HCT116 (cell line): ENCODE measurements around the gene ZNF592. TPM values are rescaled to one million over a fixed set of nuclear protein-coding genes. Genes with fewer than 3 reads are reported as not detected.

Experiments used
- ATAC-seq: fragments of 200-7000 bp; cut with Tn5 transposase; 2 replicates; pipeline ENCODE4 v1.9.1; 2020; ENCODE audit warnings: mild to moderate bottlenecking, moderate library complexity
- BruUV-seq: library from RNA; stranded (reverse); fragments of 400-500 nt; replicated peaks from 2 replicates; lab custom pipeline; 2021; lab: Mats Ljungman, UMichigan
- CTCF ChIA-PET: fragments of 300-600 bp; sonication (Branson Sonifier 250); formaldehyde crosslinking; loops from one replicate; lab custom pipeline; 2021; ENCODE audit warnings: antibody characterized with exemption; lab: Charles Lee
- POLR2A ChIA-PET: fragments of 300-600, 350-600 bp; sonication (Branson Sonifier 250); formaldehyde crosslinking; loops from one replicate; lab custom pipeline; 2021; ENCODE audit warnings: antibody characterized with exemption; lab: Charles Lee
- RAD21 ChIA-PET, 2 experiments: fragments of 300-600 bp; sonication (Branson Sonifier 250); formaldehyde crosslinking; loops; one replicate each; lab custom pipeline; 2023; ENCODE audit warnings: low total read pairs in 2 of 2; ENCODE audit not compliant: uncharacterized antibody in 2 of 2, unreplicated experiment in 2 of 2, low non-redundant PET in 1 of 2; lab: Charles Lee
- DNase-seq: peaks from one replicate; pipeline ENCODE4 v3.0.0-alpha.2; 2010; ENCODE audit warnings: low read depth, low spot score
- H2AFZ ChIP-seq: fragments of 200-600 bp; shearing (Covaris generic), sonication (generic); 2 replicates; pipeline ENCODE4 v1.6.1; 2017; ENCODE audit warnings: low read depth, mixed run types, mixed read lengths, antibody characterized with exemption, low read length; ENCODE audit not compliant: poor library complexity, severe bottlenecking
- H3K27ac ChIP-seq: 2 replicates; pipeline ENCODE4 v1.5.1; 2012; ENCODE audit warnings: low read depth, low read length
- H3K27me3 ChIP-seq: fragments of 200-600 bp; sonication (generic); 2 replicates; pipeline ENCODE4 v1.6.1; 2016; ENCODE audit warnings: mixed run types, low read length, mixed read lengths; ENCODE audit not compliant: insufficient read depth
- H3K36me3 ChIP-seq, 2 experiments: fragments of 200-500 bp in 1 of 2; fragments of 200-600 bp in 1 of 2; sonication (Bioruptor generic) in 1 of 2; sonication (generic) in 1 of 2; 2 replicates each; pipeline versions ENCODE4 v1.5.1 to v1.6.1; 2014 to 2016; ENCODE audit warnings: low read length in 2 of 2, inconsistent platforms in 1 of 2, mixed read lengths in 1 of 2, mixed run types in 1 of 2; ENCODE audit not compliant: insufficient read depth in 2 of 2, control insufficient read depth in 1 of 2
- H3K4me1 ChIP-seq, 2 experiments: fragments of 200-600 bp in 1 of 2; sonication (generic) in 1 of 2; 2 replicates each; pipeline versions ENCODE4 v1.5.1 to v1.6.1; 2012 to 2017; ENCODE audit warnings: low read length in 2 of 2, inconsistent platforms in 1 of 2, mild to moderate bottlenecking in 1 of 2, mixed read lengths in 1 of 2, mixed run types in 1 of 2, moderate library complexity in 1 of 2; ENCODE audit not compliant: insufficient read depth in 2 of 2, control insufficient read depth in 1 of 2
- H3K4me2 ChIP-seq: fragments of 200-600 bp; sonication (generic); 2 replicates; pipeline ENCODE4 v1.6.1; 2017; ENCODE audit warnings: mixed run types, low read length, mixed read lengths
- H3K4me3 ChIP-seq, 2 experiments: fragments of 200-600 bp in 1 of 2; sonication (generic) in 1 of 2; replicated peaks in 1 of 2; 2 replicates each; pipeline ENCODE4 v1.5.1; 2011 to 2016; ENCODE audit warnings: low read length in 2 of 2, control low read depth in 1 of 2, low read depth in 1 of 2, mild to moderate bottlenecking in 1 of 2, mixed read lengths in 1 of 2, mixed run types in 1 of 2
- H3K79me2 ChIP-seq: fragments of 200-600 bp; sonication (generic); 2 replicates; pipeline ENCODE4 v1.6.1; 2017; ENCODE audit warnings: mild to moderate bottlenecking, mixed run types, low read length, moderate library complexity, mixed read lengths; ENCODE audit not compliant: insufficient read depth
- H3K9ac ChIP-seq: fragments of 200-600 bp; sonication (generic); 2 replicates; pipeline ENCODE4 v1.6.1; 2016; ENCODE audit warnings: low read length, mixed read lengths
- H3K9me2 ChIP-seq: fragments of 200-600 bp; sonication (generic), shearing (Covaris generic); 2 replicates; pipeline ENCODE4 v1.6.1; 2017; ENCODE audit warnings: mixed run types, mild to moderate bottlenecking, moderate library complexity; ENCODE audit not compliant: insufficient read depth
- H3K9me3 ChIP-seq, 2 experiments: fragments of 200-500 bp in 1 of 2; fragments of 200-600 bp in 1 of 2; sonication (Bioruptor generic) in 1 of 2; sonication (generic) in 1 of 2; 2 replicates each; pipeline ENCODE4 v1.6.1; 2014 to 2017; ENCODE audit warnings: low read length in 2 of 2, mixed read lengths in 2 of 2, inconsistent platforms in 1 of 2, low read depth in 1 of 2, mild to moderate bottlenecking in 1 of 2, mixed run types in 1 of 2, moderate library complexity in 1 of 2; ENCODE audit not compliant: control insufficient read depth in 1 of 2, insufficient read depth in 1 of 2
- H4K20me1 ChIP-seq: fragments of 200-600 bp; sonication (generic), shearing (Covaris generic); 2 replicates; pipeline ENCODE4 v1.6.1; 2017; ENCODE audit warnings: mixed run types, mild to moderate bottlenecking, moderate library complexity; ENCODE audit not compliant: insufficient read depth
- CBX3 ChIP-seq: IDR thresholded peaks from 2 replicates; pipeline ENCODE4 v1.6.1; 2012; ENCODE audit warnings: low read depth
- EZH2 ChIP-seq: fragments of 200-600 bp; sonication (generic); IDR thresholded peaks from 2 replicates; pipeline ENCODE4 v1.6.1; 2017; ENCODE audit warnings: antibody characterized with exemption, mixed run types
- POLR2A ChIP-seq: IDR thresholded peaks from 2 replicates; pipeline ENCODE4 v1.7.0; 2011; ENCODE audit warnings: borderline replicate concordance; ENCODE audit not compliant: insufficient read depth, insufficient read length; ENCODE audit errors: extremely low read depth
- YY1 ChIP-seq: IDR thresholded peaks from 2 replicates; pipeline ENCODE4 v1.6.1; 2011; ENCODE audit warnings: low read length, low read depth, moderate library complexity, mild to moderate bottlenecking; ENCODE audit not compliant: insufficient replicate concordance; ENCODE audit errors: extremely low read depth
- ZFX ChIP-seq: fragments of 450-650 bp; IDR thresholded peaks from 2 replicates; pipeline ENCODE4 v1.6.1; 2017
- ZNF274 ChIP-seq: fragments of 200-500 bp; sonication (Bioruptor generic); IDR thresholded peaks from 2 replicates; pipeline ENCODE4 v1.6.1; 2014; ENCODE audit warnings: mild to moderate bottlenecking, low read depth, low read length, inconsistent platforms
- intact Hi-C: fragments of 100-400 bp; cut with micrococcal nuclease; formaldehyde crosslinking; loops from 2 replicates; pipeline ENCODE4 v1.10.0; 2022
- total RNA-seq: library from RNA; stranded (reverse); gene quantifications from one replicate; pipeline ENCODE4 v1.2.1, GENCODE V29; 2021; ENCODE audit not compliant: unreplicated experiment
- TF ChIP-seq, protein P1 (sequence below): IDR thresholded peaks from 2 replicates; pipeline ENCODE4 v1.6.1; 2012
- TF ChIP-seq, protein P2 (sequence below): IDR thresholded peaks from 2 replicates; pipeline ENCODE4 v1.6.1; 2011; ENCODE audit warnings: mild to moderate bottlenecking, low read length, moderate library complexity; ENCODE audit not compliant: insufficient replicate concordance; ENCODE audit errors: extremely low read depth
- TF ChIP-seq, protein P3 (sequence below): IDR thresholded peaks from 2 replicates; pipeline ENCODE4 v1.6.1; 2012

ZNF592 gene
- total RNA-seq, 1 experiment from 2014 or later: 26.4 TPM

DNA sequence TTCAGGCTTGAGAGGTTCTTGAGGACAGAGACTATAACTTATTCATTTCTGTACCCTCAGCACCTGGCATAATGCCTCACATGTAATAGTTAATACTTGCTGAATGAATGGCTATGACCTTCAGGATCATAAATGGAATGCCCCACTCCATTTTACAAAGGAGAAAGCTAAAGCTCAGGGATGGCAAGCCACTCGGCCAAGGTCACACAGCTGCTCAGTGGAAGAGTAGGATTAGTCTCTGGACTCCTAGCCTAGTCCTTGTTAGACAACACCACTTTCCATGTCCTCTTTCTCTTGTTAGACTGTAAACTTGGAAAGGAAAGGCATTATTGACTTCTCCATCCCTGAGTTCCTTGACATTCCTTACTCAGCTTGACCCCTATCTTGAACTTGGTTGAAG lies 65.5 kb downstream of the ZNF592 start:
- H3K4me2 ChIP-seq: no peak overlapping the region
- no peak for DNase-seq
- no peaks in the 10 kb centered on the region for H3K36me3 ChIP-seq
- no peak overlapping the region for H3K4me3 ChIP-seq
- no peak overlapping the region for H2AFZ ChIP-seq
- no peaks in the 10 kb centered on the region for H3K9me2 ChIP-seq
- H3K79me2 ChIP-seq: no peaks in the 10 kb centered on the region
- ATAC-seq: no peak
- ChIA-PET CTCF (no interaction called here), POLR2A (no interaction called here), RAD21 (no interaction called here)
- H3K27me3 ChIP-seq: no peaks in the 10 kb centered on the region
- no TSS peak for BruUV-seq
- no peak overlapping the region for H3K27ac ChIP-seq
- peaks cover 12 to 13% of the 10 kb centered on the region in 2 experiments; a peak in 3 of 4 replicates for H3K4me1 ChIP-seq
- intact Hi-C loops: no loop called here
- H3K9ac ChIP-seq: no peak overlapping the region
- H3K9me3 ChIP-seq: no peaks in the 10 kb centered on the region
- no peak for TF ChIP-seq ZNF274
- TF ChIP-seq, protein P1, sequence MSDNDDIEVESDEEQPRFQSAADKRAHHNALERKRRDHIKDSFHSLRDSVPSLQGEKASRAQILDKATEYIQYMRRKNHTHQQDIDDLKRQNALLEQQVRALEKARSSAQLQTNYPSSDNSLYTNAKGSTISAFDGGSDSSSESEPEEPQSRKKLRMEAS: no peak
- TF ChIP-seq CBX3: no peak
- TF ChIP-seq, protein P2, sequence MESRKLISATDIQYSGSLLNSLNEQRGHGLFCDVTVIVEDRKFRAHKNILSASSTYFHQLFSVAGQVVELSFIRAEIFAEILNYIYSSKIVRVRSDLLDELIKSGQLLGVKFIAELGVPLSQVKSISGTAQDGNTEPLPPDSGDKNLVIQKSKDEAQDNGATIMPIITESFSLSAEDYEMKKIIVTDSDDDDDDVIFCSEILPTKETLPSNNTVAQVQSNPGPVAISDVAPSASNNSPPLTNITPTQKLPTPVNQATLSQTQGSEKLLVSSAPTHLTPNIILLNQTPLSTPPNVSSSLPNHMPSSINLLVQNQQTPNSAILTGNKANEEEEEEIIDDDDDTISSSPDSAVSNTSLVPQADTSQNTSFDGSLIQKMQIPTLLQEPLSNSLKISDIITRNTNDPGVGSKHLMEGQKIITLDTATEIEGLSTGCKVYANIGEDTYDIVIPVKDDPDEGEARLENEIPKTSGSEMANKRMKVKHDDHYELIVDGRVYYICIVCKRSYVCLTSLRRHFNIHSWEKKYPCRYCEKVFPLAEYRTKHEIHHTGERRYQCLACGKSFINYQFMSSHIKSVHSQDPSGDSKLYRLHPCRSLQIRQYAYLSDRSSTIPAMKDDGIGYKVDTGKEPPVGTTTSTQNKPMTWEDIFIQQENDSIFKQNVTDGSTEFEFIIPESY: no peak
- no peak for TF ChIP-seq EZH2
- no peak for TF ChIP-seq POLR2A
- no peaks in the 10 kb centered on the region for H4K20me1 ChIP-seq

DNA sequence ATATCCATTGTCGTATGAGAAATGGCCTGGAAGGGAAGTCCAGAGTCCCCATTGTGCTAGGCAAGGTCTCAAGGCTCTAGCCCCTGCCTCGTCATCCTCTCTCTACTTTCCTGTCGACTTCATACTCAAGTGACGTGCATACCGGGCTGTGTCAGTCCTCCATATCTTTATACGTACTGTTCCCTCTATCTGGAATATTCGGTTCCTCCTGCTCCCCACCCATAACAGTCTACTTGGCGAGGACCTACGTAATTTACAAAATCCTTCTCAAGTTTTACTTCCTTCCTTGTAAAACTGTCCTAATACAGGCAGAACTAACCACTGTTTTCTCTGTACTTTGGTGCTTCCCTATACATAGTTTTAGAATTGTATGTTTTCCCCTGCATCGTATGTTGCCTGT lies 66.5 kb downstream of the ZNF592 start:
- no peaks in the 10 kb centered on the region for H3K9me2 ChIP-seq
- POLR2A ChIA-PET: no interaction called here
- H3K9ac ChIP-seq: no peak overlapping the region
- H3K79me2 ChIP-seq: no peaks in the 10 kb centered on the region
- no peak overlapping the region for H3K27ac ChIP-seq
- no peak overlapping the region for H3K4me2 ChIP-seq
- no peaks in the 10 kb centered on the region for H3K36me3 ChIP-seq
- H3K4me3 ChIP-seq: no peak overlapping the region
- no peaks in the 10 kb centered on the region for H4K20me1 ChIP-seq
- CTCF ChIA-PET: interaction anchor here (1.4 kb wide), 1 partner anchor 227 kb away, joined by 4 read pairs; no protein-coding TSS in a partner anchor
- intact Hi-C loops: no loop called here
- TF ChIP-seq, protein P1: no peak
- TF ChIP-seq EZH2 (no peak), ZFX (no peak), CBX3 (no peak), YY1 (no peak), POLR2A (no peak)
- TF ChIP-seq, protein P3, sequence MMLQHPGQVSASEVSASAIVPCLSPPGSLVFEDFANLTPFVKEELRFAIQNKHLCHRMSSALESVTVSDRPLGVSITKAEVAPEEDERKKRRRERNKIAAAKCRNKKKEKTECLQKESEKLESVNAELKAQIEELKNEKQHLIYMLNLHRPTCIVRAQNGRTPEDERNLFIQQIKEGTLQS: no peak
- DNase-seq: no peak
- ATAC-seq: no peak
- no peak overlapping the region for H2AFZ ChIP-seq
- no peaks in the 10 kb centered on the region for H3K27me3 ChIP-seq
- no peaks in the 10 kb centered on the region for H3K9me3 ChIP-seq
- RAD21 ChIA-PET: no interaction called here
- BruUV-seq: no TSS peak
- peaks cover 14 to 19% of the 10 kb centered on the region in 2 experiments; a peak in 3 of 4 replicates for H3K4me1 ChIP-seq
